Gastroesophageal sphincter (tissue), 3 donors: ENCODE measurements around the gene KIRREL3.

Experiments
- CTCF ChIP-seq, 4 experiments: fragments of 200-600 bp in 2 of 4; fragments of 450-650 bp in 2 of 4; sonication (generic) in 1 of 4; IDR thresholded peaks; one replicate each; pipeline ENCODE4 v1.5.1; 2017 to 2019; ENCODE audit warnings: antibody characterized with exemption in 4 of 4, mild to moderate bottlenecking in 2 of 4, moderate library complexity in 2 of 4
- EP300 ChIP-seq: sonication (generic); formaldehyde crosslinking; IDR thresholded peaks from one replicate; pipeline ENCODE4 v1.6.1; 2017; ENCODE audit warnings: antibody characterized with exemption, mild to moderate bottlenecking

- TF ChIP-seq CTCF (IDR thresholded peaks at IDR 0.05) (no peak), EP300 (no peak)
Measured at GRCh38 chr11:126943316-126943715, 57.3 kb downstream of the KIRREL3 start.
